Mammary epithelial cell (primary cell): Measurements from ENCODE around the gene SLC10A1.

Source experiments
- EZH2 ChIP-seq: IDR thresholded peaks from 2 replicates; pipeline ENCODE4 v1.6.1; 2012; ENCODE audit warnings: low read length, inconsistent platforms, borderline replicate concordance
- TF ChIP-seq, protein P1 (sequence below), 2 donors: IDR thresholded peaks in 1 of 2; conservative IDR thresholded peaks in 1 of 2; 2 replicates each; pipeline ENCODE4 v1.5.1; 2011 to 2012; ENCODE audit warnings: inconsistent platforms in 2 of 2, low read length in 2 of 2, mild to moderate bottlenecking in 2 of 2, control low read depth in 1 of 2, low read depth in 1 of 2; ENCODE audit not compliant: insufficient read depth in 1 of 2; ENCODE audit errors: extremely low read depth in 1 of 2

DNA sequence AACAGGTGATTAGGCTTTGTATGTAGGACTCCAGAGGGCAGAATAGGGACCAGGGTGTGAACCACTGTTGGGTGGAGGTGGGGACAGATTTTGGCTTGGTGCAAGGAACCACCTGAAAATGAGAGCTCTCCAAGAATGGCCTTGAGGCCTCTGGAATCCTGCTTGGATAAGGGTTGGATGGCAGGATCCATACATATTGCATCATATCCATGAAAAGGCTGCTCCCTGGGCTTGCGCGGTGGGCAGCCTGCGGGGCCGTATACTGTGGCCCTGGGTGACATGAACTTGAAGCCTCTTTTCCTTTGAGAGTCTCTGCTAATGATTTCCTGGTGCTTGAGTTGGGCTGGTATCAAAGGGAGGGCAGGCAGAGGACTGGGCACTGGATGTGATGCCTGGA, 1.3 kb upstream of the SLC10A1 start:
- TF ChIP-seq, protein P1, sequence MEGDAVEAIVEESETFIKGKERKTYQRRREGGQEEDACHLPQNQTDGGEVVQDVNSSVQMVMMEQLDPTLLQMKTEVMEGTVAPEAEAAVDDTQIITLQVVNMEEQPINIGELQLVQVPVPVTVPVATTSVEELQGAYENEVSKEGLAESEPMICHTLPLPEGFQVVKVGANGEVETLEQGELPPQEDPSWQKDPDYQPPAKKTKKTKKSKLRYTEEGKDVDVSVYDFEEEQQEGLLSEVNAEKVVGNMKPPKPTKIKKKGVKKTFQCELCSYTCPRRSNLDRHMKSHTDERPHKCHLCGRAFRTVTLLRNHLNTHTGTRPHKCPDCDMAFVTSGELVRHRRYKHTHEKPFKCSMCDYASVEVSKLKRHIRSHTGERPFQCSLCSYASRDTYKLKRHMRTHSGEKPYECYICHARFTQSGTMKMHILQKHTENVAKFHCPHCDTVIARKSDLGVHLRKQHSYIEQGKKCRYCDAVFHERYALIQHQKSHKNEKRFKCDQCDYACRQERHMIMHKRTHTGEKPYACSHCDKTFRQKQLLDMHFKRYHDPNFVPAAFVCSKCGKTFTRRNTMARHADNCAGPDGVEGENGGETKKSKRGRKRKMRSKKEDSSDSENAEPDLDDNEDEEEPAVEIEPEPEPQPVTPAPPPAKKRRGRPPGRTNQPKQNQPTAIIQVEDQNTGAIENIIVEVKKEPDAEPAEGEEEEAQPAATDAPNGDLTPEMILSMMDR (conservative IDR thresholded peaks at IDR 0.05 in 1 of 2, IDR thresholded peaks at IDR 0.05 in 1 of 2; ENCODE audit: extremely low read depth in 1 of 2, insufficient read depth in 1 of 2, low read depth in 1 of 2, low read length in 2 of 2) = no peak
- TF ChIP-seq EZH2 = no peak
